ENCODE results near the gene FOXP2.

- TF ChIP-seq CTCF (IDR thresholded peaks at IDR 0.05; ENCODE audit: poor library complexity) (no peak), EZH2phosphoT487 (IDR thresholded peaks at IDR 0.05; ENCODE audit: low read depth, severe bottlenecking, unreplicated experiment) (no peak)
Observed at GRCh38 chr7:114710499-114710898, 295.9 kb downstream of the FOXP2 start.
